Endothelial cell of umbilical vein (primary cell): ENCODE measurements around the gene CD40. TPM values are rescaled to one million over a fixed set of nuclear protein-coding genes. Genes with fewer than 3 reads are reported as not detected.

ENCODE experiments used
- BruUV-seq: library from RNA; stranded (reverse); fragments of 400-500 nt; replicated peaks from 2 replicates; lab custom pipeline; 2021; lab: Mats Ljungman, UMichigan
- CTCF ChIA-PET: fragments of 300-600, 350-600 bp; sonication (Branson Sonifier 250); formaldehyde crosslinking; loops from one replicate; lab custom pipeline; 2021; ENCODE audit warnings: antibody characterized with exemption, inconsistent platforms; lab: Charles Lee
- POLR2A ChIA-PET: fragments of 300-600, 350-600 bp; sonication (Branson Sonifier 250); formaldehyde crosslinking; loops from one replicate; lab custom pipeline; 2021; ENCODE audit warnings: antibody characterized with exemption, inconsistent platforms; lab: Charles Lee
- DNase-seq: peaks from one replicate; pipeline ENCODE4 v3.0.0-alpha.2; 2011; ENCODE audit warnings: low read depth, low spot score
- FAIRE-seq: peaks from 2 replicates; lab custom pipeline; 2011; peaks lifted over from hg19 to GRCh38; lab: Jason Lieb, UNC
- H2AFZ ChIP-seq: 2 replicates; pipeline ENCODE4 v1.6.0; 2012; ENCODE audit warnings: low read depth, low read length, control low read depth, inconsistent platforms
- H3K27ac ChIP-seq: 2 replicates; pipeline ENCODE4 v1.5.1; 2011; ENCODE audit warnings: low read depth, mild to moderate bottlenecking, control low read depth, low read length, moderate library complexity; ENCODE audit not compliant: insufficient read depth
- H3K27me3 ChIP-seq, 2 experiments: 2 replicates each; pipeline versions ENCODE4 v1.6.0 to v1.6.1; 2011; ENCODE audit warnings: low read length in 2 of 2, mixed read lengths in 1 of 2; ENCODE audit not compliant: control insufficient read depth in 2 of 2, insufficient read depth in 2 of 2
- H3K36me3 ChIP-seq, 2 experiments: 2 replicates in 1 of 2; 3 replicates in 1 of 2; pipeline ENCODE4 v1.5.1; 2011; ENCODE audit warnings: low read length in 2 of 2, mild to moderate bottlenecking in 1 of 2, moderate library complexity in 1 of 2; ENCODE audit not compliant: control insufficient read depth in 2 of 2, insufficient read depth in 2 of 2; ENCODE audit errors: extremely low read depth in 1 of 2
- H3K4me1 ChIP-seq: 3 replicates; pipeline ENCODE4 v1.5.1; 2011; ENCODE audit warnings: mild to moderate bottlenecking, low read length; ENCODE audit not compliant: control insufficient read depth, insufficient read depth; ENCODE audit errors: extremely low read depth
- H3K4me2 ChIP-seq: 2 replicates; pipeline ENCODE4 v1.6.1; 2011; ENCODE audit warnings: low read length, control low read depth, mixed read lengths; ENCODE audit not compliant: insufficient read depth
- H3K4me3 ChIP-seq, 3 experiments: fragments of 200-600 bp in 1 of 3; sonication (generic), shearing (Covaris generic) in 1 of 3; replicated peaks in 1 of 3; 2 replicates each; pipeline ENCODE4 v1.5.1; 2011 to 2016; ENCODE audit warnings: control low read depth in 3 of 3, low read length in 3 of 3, mild to moderate bottlenecking in 2 of 3, inconsistent platforms in 1 of 3, low read depth in 1 of 3, moderate library complexity in 1 of 3; ENCODE audit not compliant: insufficient read depth in 1 of 3
- H3K79me2 ChIP-seq: 2 replicates; pipeline ENCODE4 v1.6.0; 2012; ENCODE audit warnings: low read length, inconsistent platforms; ENCODE audit not compliant: control insufficient read depth, insufficient read depth
- H3K9ac ChIP-seq: replicated peaks from 2 replicates; pipeline ENCODE3; 2011; ENCODE audit warnings: low read length, control low read depth; ENCODE audit not compliant: insufficient read depth; ENCODE audit errors: extremely low read depth
- H3K9me1 ChIP-seq: replicated peaks from 3 replicates; pipeline ENCODE4 v1.6.0; 2011; ENCODE audit warnings: mild to moderate bottlenecking, low read length; ENCODE audit not compliant: control insufficient read depth, insufficient read depth; ENCODE audit errors: extremely low read depth
- H3K9me3 ChIP-seq: replicated peaks from 2 replicates; pipeline ENCODE4 v1.5.1; 2012; ENCODE audit warnings: low read length, inconsistent platforms; ENCODE audit not compliant: control insufficient read depth, insufficient read depth
- H4K20me1 ChIP-seq: replicated peaks from 2 replicates; pipeline ENCODE3; 2011; ENCODE audit warnings: mild to moderate bottlenecking, low read length; ENCODE audit not compliant: control insufficient read depth, insufficient read depth; ENCODE audit errors: extremely low read depth
- EZH2 ChIP-seq: IDR thresholded peaks from 2 replicates; pipeline ENCODE4 v1.6.1; 2012; ENCODE audit warnings: borderline replicate concordance, low read depth, mild to moderate bottlenecking, moderate library complexity, low read length, inconsistent platforms; ENCODE audit not compliant: severe bottlenecking
- FOS ChIP-seq: IDR thresholded peaks from 2 replicates; pipeline ENCODE4 v1.6.1; 2011; ENCODE audit warnings: mild to moderate bottlenecking, low read length, moderate library complexity, borderline replicate concordance; ENCODE audit not compliant: insufficient read depth
- GATA2 ChIP-seq: IDR thresholded peaks from 2 replicates; pipeline ENCODE4 v1.7.0; 2011; ENCODE audit warnings: low read depth, mild to moderate bottlenecking, moderate library complexity, mixed read lengths, low read length; ENCODE audit not compliant: insufficient read length, insufficient read depth
- JUN ChIP-seq: IDR thresholded peaks from 2 replicates; pipeline ENCODE4 v1.6.1; 2011; ENCODE audit warnings: borderline replicate concordance, low read depth; ENCODE audit not compliant: insufficient read length, insufficient read depth
- MYC ChIP-seq: IDR thresholded peaks from one replicate; pipeline ENCODE4 v1.6.1; 2011; ENCODE audit warnings: mild to moderate bottlenecking, low read depth, low read length
- POLR2A ChIP-seq: IDR thresholded peaks from 2 replicates; pipeline ENCODE4 v1.6.1; 2012; ENCODE audit warnings: low read depth, mild to moderate bottlenecking, control low read depth, low read length
- POLR2AphosphoS5 ChIP-seq: IDR thresholded peaks from 2 replicates; pipeline ENCODE4 v1.6.1; 2012; ENCODE audit warnings: low read depth, mild to moderate bottlenecking, control low read depth, low read length, moderate library complexity; ENCODE audit not compliant: insufficient read depth
- dilution Hi-C: fragments of 300-500 bp; cut with MboI; formaldehyde crosslinking; loops from one replicate; pipeline ENCODE4 v1.15.0; 2019; ENCODE audit warnings: low sequenced_read_pairs; ENCODE audit not compliant: extremely low pct_ligation_motif_present
- intact Hi-C: fragments of 100-400 bp; cut with micrococcal nuclease; formaldehyde crosslinking; loops from one replicate; pipeline ENCODE4 v1.10.0; 2022
- polyA plus RNA-seq, 4 experiments: library from polyadenylated mRNA; depleted of rRNA in 3 of 4; stranded (reverse) in 3 of 4; unstranded in 1 of 4; fragments of >200 nt; gene quantifications; 2 replicates each; pipeline versions ENCODE4 v1.2.1 to v1.2.3, GENCODE V29; 2011 to 2012; ENCODE audit warnings: missing spikeins in 1 of 4
- total RNA-seq: library from RNA; stranded (reverse); gene quantifications from 2 replicates; pipeline ENCODE4 v1.2.3, GENCODE V29; 2021
- TF ChIP-seq, protein P1 (sequence below), 2 donors: IDR thresholded peaks; 1 replicate in 1 of 2; 2 replicates in 1 of 2; pipeline ENCODE4 v1.5.1; 2011; ENCODE audit warnings: low read length in 2 of 2, mild to moderate bottlenecking in 2 of 2, moderate library complexity in 2 of 2, control low read depth in 1 of 2, inconsistent platforms in 1 of 2, low read depth in 1 of 2; ENCODE audit not compliant: insufficient read depth in 1 of 2; ENCODE audit errors: extremely low read depth in 1 of 2
- TF ChIP-seq, protein P2 (sequence below): IDR thresholded peaks from 2 replicates; pipeline ENCODE4 v1.6.1; 2011; ENCODE audit not compliant: insufficient read depth, insufficient read length

Gene CD40
- total and polyA plus RNA-seq, 2 donors (not counting 3 experiments of a cell fraction or from before 2014, with no cell fraction given): 36.6 to 38.3 TPM

GRCh38 chr20:46134716-46135115 lies 16.6 kb downstream of the CD40 start:
- intact Hi-C loops: loop anchor here (5.0 kb wide), 1 partner anchor 228 kb away; no protein-coding TSS in a partner anchor
- no peaks in the 10 kb centered on the region for H3K9me1 ChIP-seq
- H3K9me3 ChIP-seq: no peaks in the 10 kb centered on the region
- no peak overlapping the region for H2AFZ ChIP-seq
- FAIRE-seq (no peak), DNase-seq (no peak)
- H3K4me2 ChIP-seq: no peak overlapping the region
- no peak overlapping the region for H3K4me3 ChIP-seq
- no peaks in the 10 kb centered on the region for H3K79me2 ChIP-seq
- no peaks in the 10 kb centered on the region for H3K36me3 ChIP-seq
- no TSS peak for BruUV-seq
- peaks cover 5 to 12% of the 10 kb centered on the region in 2 experiments for H3K27me3 ChIP-seq
- no peak overlapping the region for H3K27ac ChIP-seq
- TF ChIP-seq MYC (no peak), GATA2 (no peak), POLR2A (no peak), POLR2AphosphoS5 (no peak), FOS (no peak), EZH2 (no peak), JUN (no peak)
- TF ChIP-seq, protein P1, sequence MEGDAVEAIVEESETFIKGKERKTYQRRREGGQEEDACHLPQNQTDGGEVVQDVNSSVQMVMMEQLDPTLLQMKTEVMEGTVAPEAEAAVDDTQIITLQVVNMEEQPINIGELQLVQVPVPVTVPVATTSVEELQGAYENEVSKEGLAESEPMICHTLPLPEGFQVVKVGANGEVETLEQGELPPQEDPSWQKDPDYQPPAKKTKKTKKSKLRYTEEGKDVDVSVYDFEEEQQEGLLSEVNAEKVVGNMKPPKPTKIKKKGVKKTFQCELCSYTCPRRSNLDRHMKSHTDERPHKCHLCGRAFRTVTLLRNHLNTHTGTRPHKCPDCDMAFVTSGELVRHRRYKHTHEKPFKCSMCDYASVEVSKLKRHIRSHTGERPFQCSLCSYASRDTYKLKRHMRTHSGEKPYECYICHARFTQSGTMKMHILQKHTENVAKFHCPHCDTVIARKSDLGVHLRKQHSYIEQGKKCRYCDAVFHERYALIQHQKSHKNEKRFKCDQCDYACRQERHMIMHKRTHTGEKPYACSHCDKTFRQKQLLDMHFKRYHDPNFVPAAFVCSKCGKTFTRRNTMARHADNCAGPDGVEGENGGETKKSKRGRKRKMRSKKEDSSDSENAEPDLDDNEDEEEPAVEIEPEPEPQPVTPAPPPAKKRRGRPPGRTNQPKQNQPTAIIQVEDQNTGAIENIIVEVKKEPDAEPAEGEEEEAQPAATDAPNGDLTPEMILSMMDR (IDR thresholded peaks at IDR 0.05; ENCODE audit: extremely low read depth in 1 of 2, insufficient read depth in 1 of 2, low read depth in 1 of 2, low read length in 2 of 2): no peak
- TF ChIP-seq, protein P2, sequence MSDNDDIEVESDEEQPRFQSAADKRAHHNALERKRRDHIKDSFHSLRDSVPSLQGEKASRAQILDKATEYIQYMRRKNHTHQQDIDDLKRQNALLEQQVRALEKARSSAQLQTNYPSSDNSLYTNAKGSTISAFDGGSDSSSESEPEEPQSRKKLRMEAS: no peak
- no peak overlapping the region for H3K9ac ChIP-seq
- dilution Hi-C loops: no loop called here
- ChIA-PET POLR2A (no interaction called here), CTCF (interaction anchor here (0.7 to 3.8 kb wide), 4 partner anchors 41 to 303 kb away, joined by 3 to 23 read pairs (median 4); no protein-coding TSS in a partner anchor)
- no peaks in the 10 kb centered on the region for H4K20me1 ChIP-seq
- H3K4me1 ChIP-seq: peaks cover 3% of the 10 kb centered on the region
